Measurements from ENCODE around the gene BTBD19. TPM values are rescaled to one million over a fixed set of nuclear protein-coding genes. Genes with fewer than 3 reads are reported as not detected.

BTBD19 gene
- total RNA-seq, 1 donor from 2014 or later = 5.9 TPM

- no peaks in the 10 kb centered on the region for H3K4me1 Mint-ChIP-seq (ENCODE audit: low read depth, unreplicated experiment)
- H3K36me3 Mint-ChIP-seq (ENCODE audit: unreplicated experiment) = peaks cover 4% of the 10 kb centered on the region
- DNase-seq = no peak
- H3K4me3 Mint-ChIP-seq (ENCODE audit: unreplicated experiment) = no peak overlapping the region
- TF ChIP-seq CTCF (IDR thresholded peaks at IDR 0.05; ENCODE audit: partially characterized antibody, unreplicated experiment) = no peak
- H3K9me3 Mint-ChIP-seq (ENCODE audit: unreplicated experiment) = peaks cover 4% of the 10 kb centered on the region
- H3K27ac Mint-ChIP-seq (ENCODE audit: unreplicated experiment) = no peak overlapping the region
- H3K27me3 Mint-ChIP-seq (ENCODE audit: unreplicated experiment) = peaks cover 3% of the 10 kb centered on the region
These were observed 47.4 kb downstream of the BTBD19 start for GRCh38 chr1:44855742-44856141.

GRCh38 chr1:44857446-44857845, 49.1 kb downstream of the BTBD19 start:
- H3K9me3 Mint-ChIP-seq (ENCODE audit: unreplicated experiment) = peaks cover 2% of the 10 kb centered on the region
- no peak for TF ChIP-seq CTCF (IDR thresholded peaks at IDR 0.05; ENCODE audit: partially characterized antibody, unreplicated experiment)
- H3K4me3 Mint-ChIP-seq (ENCODE audit: unreplicated experiment) = no peak overlapping the region
- no peaks in the 10 kb centered on the region for H3K27me3 Mint-ChIP-seq (ENCODE audit: unreplicated experiment)
- DNase-seq = no peak
- no peak overlapping the region for H3K27ac Mint-ChIP-seq (ENCODE audit: unreplicated experiment)
- H3K36me3 Mint-ChIP-seq (ENCODE audit: unreplicated experiment) = peaks cover 4% of the 10 kb centered on the region
- H3K4me1 Mint-ChIP-seq (ENCODE audit: low read depth, unreplicated experiment) = no peaks in the 10 kb centered on the region

GRCh38 chr1:44860331-44860730, 52.0 kb downstream of the BTBD19 start:
- Mint-ChIP-seq H3K4me3 (ENCODE audit: unreplicated experiment) (no peak overlapping the region), H3K36me3 (ENCODE audit: unreplicated experiment) (peaks cover 4% of the 10 kb centered on the region), H3K9me3 (ENCODE audit: unreplicated experiment) (no peaks in the 10 kb centered on the region), H3K4me1 (ENCODE audit: low read depth, unreplicated experiment) (no peaks in the 10 kb centered on the region), H3K27me3 (ENCODE audit: unreplicated experiment) (no peaks in the 10 kb centered on the region), H3K27ac (ENCODE audit: unreplicated experiment) (no peak overlapping the region)
- TF ChIP-seq CTCF (IDR thresholded peaks at IDR 0.05; ENCODE audit: partially characterized antibody, unreplicated experiment) = no peak
- DNase-seq = no peak

GRCh38 chr1:44860891-44861425, 52.6 kb downstream of the BTBD19 start:
- H3K36me3 Mint-ChIP-seq (ENCODE audit: unreplicated experiment) = peaks cover 5% of the 10 kb centered on the region
- no peak overlapping the region for H3K27ac Mint-ChIP-seq (ENCODE audit: unreplicated experiment)
- no peak for TF ChIP-seq CTCF (IDR thresholded peaks at IDR 0.05; ENCODE audit: partially characterized antibody, unreplicated experiment)
- H3K4me3 Mint-ChIP-seq (ENCODE audit: unreplicated experiment) = no peak overlapping the region
- H3K9me3 Mint-ChIP-seq (ENCODE audit: unreplicated experiment) = no peaks in the 10 kb centered on the region
- DNase-seq = no peak
- no peaks in the 10 kb centered on the region for H3K4me1 Mint-ChIP-seq (ENCODE audit: low read depth, unreplicated experiment)
- no peaks in the 10 kb centered on the region for H3K27me3 Mint-ChIP-seq (ENCODE audit: unreplicated experiment)

GRCh38 chr1:44862829-44863401, 54.6 kb downstream of the BTBD19 start:
- H3K36me3 Mint-ChIP-seq (ENCODE audit: unreplicated experiment) = peaks cover 9% of the 10 kb centered on the region
- H3K27ac Mint-ChIP-seq (ENCODE audit: unreplicated experiment) = no peak overlapping the region
- H3K4me1 Mint-ChIP-seq (ENCODE audit: low read depth, unreplicated experiment) = no peaks in the 10 kb centered on the region
- H3K27me3 Mint-ChIP-seq (ENCODE audit: unreplicated experiment) = no peaks in the 10 kb centered on the region
- H3K4me3 Mint-ChIP-seq (ENCODE audit: unreplicated experiment) = no peak overlapping the region
- no peaks in the 10 kb centered on the region for H3K9me3 Mint-ChIP-seq (ENCODE audit: unreplicated experiment)
- no peak for TF ChIP-seq CTCF (IDR thresholded peaks at IDR 0.05; ENCODE audit: partially characterized antibody, unreplicated experiment)
- DNase-seq = no peak

Data from glutamatergic neuron (in vitro differentiated cells).